Lower leg skin (tissue), 3 donors: ENCODE measurements around the gene ZDHHC14.
"Not testable (repeated sequence)": the region's sequence is repeated elsewhere in the genome, so short reads cannot be mapped to it uniquely, and the experiment has no call there.

Source experiments
- POLR2A ChIP-seq, 2 donors: fragments of 450-650 bp; IDR thresholded peaks; one replicate each; pipeline ENCODE4 v1.6.1; 2016 to 2017; ENCODE audit warnings: antibody characterized with exemption in 2 of 2, mild to moderate bottlenecking in 1 of 2, moderate library complexity in 1 of 2
- TF ChIP-seq, protein P1 (sequence below), 3 donors: fragments of 450-650 bp; IDR thresholded peaks; one replicate each; pipeline ENCODE4 v1.5.1; 2016; ENCODE audit warnings: antibody characterized with exemption in 3 of 3, mild to moderate bottlenecking in 3 of 3, moderate library complexity in 2 of 3

DNA sequence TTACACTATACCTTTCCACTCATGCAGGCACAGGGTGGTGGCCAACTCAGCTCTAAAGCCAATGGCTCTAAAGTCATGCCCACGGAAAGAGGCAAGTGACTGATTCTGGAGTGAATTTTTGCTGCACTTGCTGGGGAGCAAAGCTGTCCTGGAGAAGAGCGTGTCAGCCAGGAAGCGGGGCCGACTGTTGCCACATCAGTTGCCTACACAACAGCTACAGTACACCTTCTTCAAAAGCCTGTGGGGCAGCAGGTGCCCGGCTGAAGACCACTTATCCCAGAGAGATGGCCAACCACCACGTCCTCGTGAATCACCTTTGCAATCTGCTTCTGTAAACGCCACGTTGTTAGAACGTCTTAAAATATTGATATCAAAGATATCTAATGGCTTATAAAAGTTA lies 179.1 kb downstream of the ZDHHC14 start:
- TF ChIP-seq, protein P1, sequence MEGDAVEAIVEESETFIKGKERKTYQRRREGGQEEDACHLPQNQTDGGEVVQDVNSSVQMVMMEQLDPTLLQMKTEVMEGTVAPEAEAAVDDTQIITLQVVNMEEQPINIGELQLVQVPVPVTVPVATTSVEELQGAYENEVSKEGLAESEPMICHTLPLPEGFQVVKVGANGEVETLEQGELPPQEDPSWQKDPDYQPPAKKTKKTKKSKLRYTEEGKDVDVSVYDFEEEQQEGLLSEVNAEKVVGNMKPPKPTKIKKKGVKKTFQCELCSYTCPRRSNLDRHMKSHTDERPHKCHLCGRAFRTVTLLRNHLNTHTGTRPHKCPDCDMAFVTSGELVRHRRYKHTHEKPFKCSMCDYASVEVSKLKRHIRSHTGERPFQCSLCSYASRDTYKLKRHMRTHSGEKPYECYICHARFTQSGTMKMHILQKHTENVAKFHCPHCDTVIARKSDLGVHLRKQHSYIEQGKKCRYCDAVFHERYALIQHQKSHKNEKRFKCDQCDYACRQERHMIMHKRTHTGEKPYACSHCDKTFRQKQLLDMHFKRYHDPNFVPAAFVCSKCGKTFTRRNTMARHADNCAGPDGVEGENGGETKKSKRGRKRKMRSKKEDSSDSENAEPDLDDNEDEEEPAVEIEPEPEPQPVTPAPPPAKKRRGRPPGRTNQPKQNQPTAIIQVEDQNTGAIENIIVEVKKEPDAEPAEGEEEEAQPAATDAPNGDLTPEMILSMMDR (IDR thresholded peaks at IDR 0.05): not testable (repeated sequence)
- not testable (repeated sequence) for TF ChIP-seq POLR2A (IDR thresholded peaks at IDR 0.05)
